ENCODE measurements around the gene ETV7.
A peak's percentile ranks its signal among the peaks of the same experiment; 100 is the strongest.

The ETV7 gene

GRCh38 chr6:36376742-36377141, 10.7 kb downstream of the ETV7 start:
- Histone ChIP-seq H3K4me3 (ENCODE audit: insufficient read length, low read depth) (no peak overlapping the region), H3K36me3 (ENCODE audit: insufficient read depth, insufficient read length, low read length) (no peaks in the 10 kb centered on the region), H3K9ac (ENCODE audit: insufficient read length, low read depth) (no peak overlapping the region), H3K27me3 (ENCODE audit: insufficient read depth, insufficient read length) (no peaks in the 10 kb centered on the region), H3K9me3 (ENCODE audit: insufficient read depth, low read length) (no peaks in the 10 kb centered on the region), H3K4me1 (ENCODE audit: insufficient read depth, insufficient read length) (peaks cover 3% of the 10 kb centered on the region)
- DNase-seq (ENCODE audit: low read depth, low spot score) = peak; percentile 33
- no peak for TF ChIP-seq YY1 (IDR thresholded peaks at IDR 0.05; ENCODE audit: insufficient read depth, insufficient read length)
- no peak for TF ChIP-seq SUZ12 (IDR thresholded peaks at IDR 0.05; ENCODE audit: extremely low read depth, insufficient read depth, insufficient read length)
- TF ChIP-seq ZNF274 (IDR thresholded peaks at IDR 0.05; ENCODE audit: low read depth, low read length) = no peak

DNA sequence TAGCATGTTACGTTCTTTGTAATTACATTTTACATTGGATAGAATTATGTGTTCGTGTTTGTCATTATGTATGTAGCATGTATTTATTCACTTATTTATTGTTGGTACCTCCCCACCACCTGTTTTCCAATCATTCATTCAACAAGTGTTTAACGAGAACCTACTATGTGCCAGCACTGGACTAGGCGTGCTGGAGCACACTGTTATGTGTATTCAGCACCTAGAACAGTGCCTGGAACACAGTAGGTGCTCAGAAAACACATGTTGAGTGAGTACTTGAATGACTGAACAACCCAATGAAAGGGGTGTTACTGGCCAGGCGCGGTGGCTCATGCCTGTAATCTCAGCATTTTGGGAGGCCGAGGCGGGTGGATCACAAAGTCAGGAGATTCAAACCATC, 11.3 kb downstream of the ETV7 start:
- Histone ChIP-seq H3K4me3 (ENCODE audit: insufficient read length, low read depth) (no peak overlapping the region), H3K9me3 (ENCODE audit: insufficient read depth, low read length) (no peaks in the 10 kb centered on the region), H3K36me3 (ENCODE audit: insufficient read depth, insufficient read length, low read length) (no peaks in the 10 kb centered on the region), H3K27me3 (ENCODE audit: insufficient read depth, insufficient read length) (no peaks in the 10 kb centered on the region), H3K9ac (ENCODE audit: insufficient read length, low read depth) (no peak overlapping the region), H3K4me1 (ENCODE audit: insufficient read depth, insufficient read length) (peaks cover 6% of the 10 kb centered on the region)
- TF ChIP-seq ZNF274 (IDR thresholded peaks at IDR 0.05; ENCODE audit: low read depth, low read length) (no peak), SUZ12 (IDR thresholded peaks at IDR 0.05; ENCODE audit: extremely low read depth, insufficient read depth, insufficient read length) (no peak), YY1 (IDR thresholded peaks at IDR 0.05; ENCODE audit: insufficient read depth, insufficient read length) (no peak)
- DNase-seq (ENCODE audit: low read depth, low spot score) = no peak

DNA sequence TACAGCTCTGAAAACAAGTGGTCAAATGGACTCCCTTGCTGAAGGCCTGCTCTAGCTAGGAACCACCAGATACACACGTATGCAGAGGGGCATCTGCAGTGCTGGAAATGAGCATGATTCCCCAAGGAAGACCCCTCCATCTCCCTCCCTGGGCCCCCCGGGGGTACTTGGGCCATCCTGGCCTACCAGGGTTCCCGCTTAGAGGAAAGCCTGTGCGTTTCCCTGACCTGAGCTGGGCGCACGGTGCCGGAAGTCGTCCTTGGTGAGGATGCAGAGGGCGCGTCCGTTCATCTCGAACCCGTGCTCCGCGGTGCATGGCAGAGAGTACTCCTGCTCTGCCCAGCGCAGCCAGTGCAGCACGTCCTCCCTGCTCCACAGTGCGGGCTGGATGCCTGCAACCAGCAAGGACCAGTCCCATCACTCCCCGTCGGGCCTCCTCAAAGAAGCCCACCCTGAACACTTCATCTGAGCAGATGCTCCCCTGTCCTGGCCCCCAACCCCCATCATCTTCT, 11.8 kb downstream of the ETV7 start:
- TF ChIP-seq SUZ12 (IDR thresholded peaks at IDR 0.05; ENCODE audit: extremely low read depth, insufficient read depth, insufficient read length) (no peak), YY1 (IDR thresholded peaks at IDR 0.05; ENCODE audit: insufficient read depth, insufficient read length) (no peak), ZNF274 (IDR thresholded peaks at IDR 0.05; ENCODE audit: low read depth, low read length) (no peak)
- DNase-seq (ENCODE audit: low read depth, low spot score) = no peak
- Histone ChIP-seq H3K4me1 (ENCODE audit: insufficient read depth, insufficient read length) (peaks cover 6% of the 10 kb centered on the region), H3K36me3 (ENCODE audit: insufficient read depth, insufficient read length, low read length) (no peaks in the 10 kb centered on the region), H3K9me3 (ENCODE audit: insufficient read depth, low read length) (no peaks in the 10 kb centered on the region), H3K4me3 (ENCODE audit: insufficient read length, low read depth) (no peak overlapping the region), H3K9ac (ENCODE audit: insufficient read length, low read depth) (no peak overlapping the region), H3K27me3 (ENCODE audit: insufficient read depth, insufficient read length) (no peaks in the 10 kb centered on the region)

- peaks cover 6% of the 10 kb centered on the region for H3K4me1 ChIP-seq (ENCODE audit: insufficient read depth, insufficient read length)
- DNase-seq (ENCODE audit: low read depth, low spot score) = no peak
- TF ChIP-seq ZNF274 (IDR thresholded peaks at IDR 0.05; ENCODE audit: low read depth, low read length) (no peak), SUZ12 (IDR thresholded peaks at IDR 0.05; ENCODE audit: extremely low read depth, insufficient read depth, insufficient read length) (no peak), YY1 (IDR thresholded peaks at IDR 0.05; ENCODE audit: insufficient read depth, insufficient read length) (no peak)
- H3K9ac ChIP-seq (ENCODE audit: insufficient read length, low read depth) = no peak overlapping the region
- no peaks in the 10 kb centered on the region for H3K9me3 ChIP-seq (ENCODE audit: insufficient read depth, low read length)
- H3K27me3 ChIP-seq (ENCODE audit: insufficient read depth, insufficient read length) = no peaks in the 10 kb centered on the region
- H3K36me3 ChIP-seq (ENCODE audit: insufficient read depth, insufficient read length, low read length) = no peaks in the 10 kb centered on the region
- H3K4me3 ChIP-seq (ENCODE audit: insufficient read length, low read depth) = no peak overlapping the region
Measured at GRCh38 chr6:36374972-36375371, 12.5 kb downstream of the ETV7 start.

DNA sequence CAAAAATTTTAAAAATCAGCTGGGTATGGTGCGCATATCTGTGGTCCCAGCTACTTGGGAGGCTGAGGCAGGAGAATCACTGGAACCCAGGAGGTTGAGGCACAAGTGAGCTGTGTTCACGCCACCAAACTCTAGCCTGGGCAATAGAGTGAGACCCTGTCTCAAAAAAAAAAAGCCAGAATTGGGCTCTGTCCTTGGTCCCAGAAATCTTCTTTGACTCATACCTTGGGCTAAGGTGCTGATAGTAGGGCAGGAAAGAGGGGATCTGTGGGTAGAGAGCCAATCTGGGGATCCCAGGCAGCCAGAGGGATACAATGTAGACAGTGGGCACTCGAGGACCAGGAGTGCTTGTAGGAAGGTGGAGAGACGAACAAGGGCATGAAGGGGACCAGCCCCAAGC, 13.3 kb downstream of the ETV7 start:
- no peaks in the 10 kb centered on the region for H3K27me3 ChIP-seq (ENCODE audit: insufficient read depth, insufficient read length)
- H3K36me3 ChIP-seq (ENCODE audit: insufficient read depth, insufficient read length, low read length) = no peaks in the 10 kb centered on the region
- peaks cover 6% of the 10 kb centered on the region for H3K4me1 ChIP-seq (ENCODE audit: insufficient read depth, insufficient read length)
- H3K4me3 ChIP-seq (ENCODE audit: insufficient read length, low read depth) = no peak overlapping the region
- no peak for DNase-seq (ENCODE audit: low read depth, low spot score)
- no peak overlapping the region for H3K9ac ChIP-seq (ENCODE audit: insufficient read length, low read depth)
- H3K9me3 ChIP-seq (ENCODE audit: insufficient read depth, low read length) = no peaks in the 10 kb centered on the region
- TF ChIP-seq SUZ12 (IDR thresholded peaks at IDR 0.05; ENCODE audit: extremely low read depth, insufficient read depth, insufficient read length) (no peak), YY1 (IDR thresholded peaks at IDR 0.05; ENCODE audit: insufficient read depth, insufficient read length) (no peak), ZNF274 (IDR thresholded peaks at IDR 0.05; ENCODE audit: low read depth, low read length) (no peak)

DNA sequence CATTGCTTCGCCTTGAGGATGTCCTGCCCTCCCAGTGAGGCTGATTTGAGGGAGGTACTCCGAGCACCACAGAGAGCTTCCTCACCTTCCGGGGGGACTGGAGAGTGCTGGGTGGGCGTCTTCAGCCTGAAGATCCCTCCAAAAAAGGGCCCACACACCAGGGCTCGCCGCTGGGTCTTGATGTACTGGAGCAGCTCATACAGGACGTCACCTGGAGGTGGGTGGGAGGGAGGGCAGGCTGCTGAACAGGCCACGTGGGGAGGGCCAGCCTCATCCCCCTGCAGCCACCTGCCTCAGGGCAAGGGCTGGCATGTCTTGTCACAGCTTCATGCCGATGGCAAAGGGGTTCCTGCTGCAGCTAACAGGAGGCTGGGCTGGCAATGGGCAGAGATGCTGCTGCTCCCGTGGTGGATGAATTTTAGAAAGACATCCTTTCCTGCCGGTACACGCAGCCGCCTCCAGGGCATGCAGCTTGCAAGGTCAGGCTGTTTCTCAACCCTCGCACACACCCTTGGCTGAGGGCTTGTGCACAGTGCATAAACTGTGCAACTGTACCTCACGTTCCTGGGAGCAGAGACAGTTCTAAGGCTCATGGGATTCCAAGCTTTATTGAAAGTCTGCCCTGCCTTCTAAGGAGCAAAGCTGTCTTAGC, 14.0 kb downstream of the ETV7 start:
- no peak for TF ChIP-seq YY1 (IDR thresholded peaks at IDR 0.05; ENCODE audit: insufficient read depth, insufficient read length)
- no peak for TF ChIP-seq SUZ12 (IDR thresholded peaks at IDR 0.05; ENCODE audit: extremely low read depth, insufficient read depth, insufficient read length)
- no peak for TF ChIP-seq ZNF274 (IDR thresholded peaks at IDR 0.05; ENCODE audit: low read depth, low read length)
- Histone ChIP-seq H3K9me3 (ENCODE audit: insufficient read depth, low read length) (no peaks in the 10 kb centered on the region), H3K36me3 (ENCODE audit: insufficient read depth, insufficient read length, low read length) (no peaks in the 10 kb centered on the region), H3K4me3 (ENCODE audit: insufficient read length, low read depth) (no peak overlapping the region), H3K27me3 (ENCODE audit: insufficient read depth, insufficient read length) (no peaks in the 10 kb centered on the region), H3K9ac (ENCODE audit: insufficient read length, low read depth) (no peak overlapping the region), H3K4me1 (ENCODE audit: insufficient read depth, insufficient read length) (peaks cover 6% of the 10 kb centered on the region)
- no peak for DNase-seq (ENCODE audit: low read depth, low spot score)

- TF ChIP-seq SUZ12 (IDR thresholded peaks at IDR 0.05; ENCODE audit: extremely low read depth, insufficient read depth, insufficient read length) = no peak
- no peak for TF ChIP-seq ZNF274 (IDR thresholded peaks at IDR 0.05; ENCODE audit: low read depth, low read length)
- TF ChIP-seq YY1 (IDR thresholded peaks at IDR 0.05; ENCODE audit: insufficient read depth, insufficient read length) = no peak
- H3K27me3 ChIP-seq (ENCODE audit: insufficient read depth, insufficient read length) = no peaks in the 10 kb centered on the region
- no peaks in the 10 kb centered on the region for H3K36me3 ChIP-seq (ENCODE audit: insufficient read depth, insufficient read length, low read length)
- no peaks in the 10 kb centered on the region for H3K9me3 ChIP-seq (ENCODE audit: insufficient read depth, low read length)
- DNase-seq (ENCODE audit: low read depth, low spot score) = no peak
- H3K4me1 ChIP-seq (ENCODE audit: insufficient read depth, insufficient read length) = peaks cover 6% of the 10 kb centered on the region
- H3K9ac ChIP-seq (ENCODE audit: insufficient read length, low read depth) = no peak overlapping the region
- H3K4me3 ChIP-seq (ENCODE audit: insufficient read length, low read depth) = no peak overlapping the region
Measured at GRCh38 chr6:36372088-36372487, 15.4 kb downstream of the ETV7 start.
